ENCODE results near the gene FLNA.

FLNA gene

DNA sequence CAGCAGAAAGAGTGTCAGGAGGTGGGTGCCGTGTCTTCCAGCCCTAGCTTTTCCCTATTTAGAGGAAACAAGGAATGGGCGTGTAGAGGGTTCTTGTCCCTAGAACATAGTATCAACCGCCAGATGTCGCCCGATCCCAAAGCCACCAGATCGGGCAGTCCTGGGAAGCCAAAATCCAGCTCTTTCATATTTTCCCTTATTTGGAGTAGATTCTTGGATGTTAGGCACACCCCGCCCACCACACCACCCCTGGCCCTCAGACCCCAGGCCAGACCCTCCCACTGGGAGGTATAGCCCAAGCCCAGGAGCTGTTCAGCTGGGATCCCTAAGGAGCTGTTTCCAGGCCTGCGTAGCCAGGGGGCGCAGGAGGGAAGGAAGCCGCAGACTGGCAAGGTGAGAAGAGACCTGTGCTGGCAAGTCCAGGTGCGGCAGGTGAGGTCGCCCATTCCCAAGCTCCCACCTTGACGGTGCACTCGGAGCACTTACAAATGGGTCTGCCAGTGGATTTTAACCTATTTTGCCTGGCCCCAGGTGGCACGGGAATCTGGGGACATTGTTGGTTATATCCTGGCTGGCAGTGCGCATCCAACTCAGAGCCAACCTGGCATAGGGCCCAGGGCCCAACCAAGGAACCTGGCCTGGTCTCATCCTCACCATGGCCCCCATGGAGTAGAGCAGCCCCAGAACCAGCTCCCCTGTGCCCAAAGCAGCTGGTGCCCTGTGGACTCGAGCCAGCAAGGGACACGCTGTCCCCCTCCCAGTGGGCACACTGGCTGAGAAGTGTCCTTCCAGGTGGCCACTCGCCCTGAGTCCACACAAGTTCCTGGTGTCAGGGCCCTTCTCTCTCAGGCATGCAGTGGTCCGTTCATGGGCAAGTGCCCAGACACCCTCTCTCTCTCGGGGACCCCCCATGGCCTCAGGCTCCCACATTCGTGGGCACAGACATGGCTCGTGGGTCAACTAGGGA is 811 bp downstream of the FLNA start:
- peak; percentile 87 for DNase-seq

DNA sequence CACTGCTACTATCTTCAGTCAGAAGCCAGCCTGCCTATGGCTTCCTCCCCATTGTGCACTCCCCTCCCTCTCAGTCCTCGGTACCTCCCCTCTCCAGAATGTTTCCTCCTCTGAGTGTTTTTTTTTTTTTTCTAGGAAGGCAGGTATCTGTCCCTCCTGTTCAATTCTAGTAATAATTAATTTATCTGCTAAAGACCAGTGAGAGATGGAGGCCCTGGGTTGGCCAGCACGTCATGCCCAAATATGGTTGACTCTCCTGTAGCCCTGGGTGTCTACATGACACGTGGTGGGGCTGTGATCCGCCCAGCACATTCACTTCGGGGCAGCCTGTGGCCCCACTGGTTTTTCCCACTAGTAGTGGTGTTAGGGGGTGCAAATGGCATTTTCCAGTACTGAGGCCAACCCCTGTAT is 1.8 kb downstream of the FLNA start:
- DNase-seq = peak; percentile 68

DNA sequence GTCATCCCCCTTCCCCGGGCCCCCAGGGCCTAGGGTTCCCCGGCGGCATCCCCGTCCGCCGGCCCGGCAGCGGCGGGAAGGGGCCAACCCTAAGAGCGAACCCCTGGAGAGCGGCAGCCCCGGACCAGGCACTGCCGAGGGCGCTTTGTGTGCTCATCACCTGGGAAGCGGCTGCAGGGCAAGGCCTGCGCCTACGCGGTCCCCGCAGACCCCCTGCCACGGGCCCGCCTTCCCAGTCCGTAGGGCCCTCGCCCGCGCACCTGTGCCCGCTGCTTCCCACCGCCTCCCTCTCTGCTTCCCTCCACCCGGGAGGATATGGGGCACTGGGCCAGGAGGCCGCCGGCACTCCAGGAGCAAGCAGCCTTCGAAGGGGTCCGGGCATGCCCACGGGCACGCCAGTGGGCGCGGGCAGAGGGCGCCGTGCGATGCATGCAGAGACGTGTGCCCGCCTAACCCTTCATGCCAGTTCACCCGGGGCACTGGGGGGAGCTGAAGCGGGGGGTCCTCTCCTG is 2.6 kb downstream of the FLNA start:
- no peak for DNase-seq

DNA sequence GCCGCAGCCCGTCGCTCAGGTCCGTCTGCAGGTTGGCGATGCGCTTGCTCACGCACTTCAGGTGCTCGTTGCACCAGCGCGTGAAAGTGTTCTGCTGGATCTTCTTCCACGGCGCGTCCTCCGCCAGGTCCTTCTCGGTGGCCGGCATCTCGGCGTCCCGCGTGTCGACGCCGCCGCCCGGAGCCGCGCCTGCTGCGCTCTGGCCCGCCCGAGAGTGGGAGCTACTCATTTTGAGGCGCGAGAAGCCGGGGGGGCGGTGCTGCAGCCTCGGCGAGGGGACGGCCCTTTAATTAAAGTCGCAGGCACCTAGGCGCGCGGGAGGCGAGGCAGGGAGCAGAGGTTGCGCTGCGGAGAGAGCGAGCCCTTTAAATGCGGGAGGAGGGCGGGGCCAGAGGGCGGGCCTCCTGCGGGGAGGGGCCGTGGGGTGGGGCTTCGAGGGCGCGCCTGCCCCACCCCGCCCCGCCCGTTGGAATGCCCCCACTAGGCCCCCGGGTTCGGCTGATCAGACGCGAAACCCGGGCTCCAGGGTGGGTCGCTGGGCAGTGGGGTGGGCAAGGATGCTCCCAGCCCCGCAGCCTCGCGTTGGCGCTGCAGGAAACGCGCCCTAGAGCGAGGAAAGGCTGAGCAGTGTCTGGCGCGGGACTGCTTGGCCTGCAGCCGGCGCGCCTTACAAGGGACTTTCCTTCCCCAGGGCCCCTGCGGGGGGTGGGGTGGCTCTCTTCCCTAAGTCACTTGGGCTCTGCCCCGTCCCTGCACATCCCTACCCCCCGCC is 3.2 kb downstream of the FLNA start:
- DNase-seq = peak; percentile 92

DNA sequence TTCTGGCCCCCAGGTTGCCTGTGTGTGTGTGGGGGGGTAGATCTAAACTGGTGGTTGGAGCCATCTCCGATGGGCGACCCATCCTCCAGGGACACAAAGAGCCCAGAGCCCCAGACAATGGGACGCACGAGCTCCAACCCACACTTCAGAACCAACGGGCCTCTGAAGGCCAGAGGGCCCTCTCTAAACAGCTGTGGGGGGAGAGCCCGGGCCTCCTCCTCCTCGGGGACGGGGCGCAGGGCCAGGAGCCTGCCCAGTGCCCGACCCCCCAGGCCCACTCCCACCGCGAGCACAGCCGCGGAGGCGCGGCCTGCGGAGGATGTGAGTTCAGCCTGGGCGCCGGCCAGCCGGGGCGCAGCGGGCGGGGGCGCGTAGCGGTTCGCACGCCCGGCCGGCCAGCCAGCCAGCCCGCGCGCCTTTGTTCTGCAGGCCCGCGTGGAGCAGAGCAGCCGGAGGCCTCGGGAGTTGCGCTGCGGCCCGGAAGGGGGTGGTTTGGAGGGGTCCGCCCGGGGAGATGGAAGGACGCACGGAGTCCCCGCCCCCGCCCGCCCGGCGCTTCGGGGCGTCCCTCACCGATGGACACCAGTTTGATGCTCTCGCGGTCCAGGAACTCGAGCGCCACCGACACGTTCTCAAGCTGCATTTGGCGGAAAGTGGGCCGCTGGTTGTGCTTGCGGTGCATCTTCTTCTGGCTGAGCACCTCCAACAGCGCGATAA is 4.0 kb downstream of the FLNA start:
- DNase-seq = no peak

DNA sequence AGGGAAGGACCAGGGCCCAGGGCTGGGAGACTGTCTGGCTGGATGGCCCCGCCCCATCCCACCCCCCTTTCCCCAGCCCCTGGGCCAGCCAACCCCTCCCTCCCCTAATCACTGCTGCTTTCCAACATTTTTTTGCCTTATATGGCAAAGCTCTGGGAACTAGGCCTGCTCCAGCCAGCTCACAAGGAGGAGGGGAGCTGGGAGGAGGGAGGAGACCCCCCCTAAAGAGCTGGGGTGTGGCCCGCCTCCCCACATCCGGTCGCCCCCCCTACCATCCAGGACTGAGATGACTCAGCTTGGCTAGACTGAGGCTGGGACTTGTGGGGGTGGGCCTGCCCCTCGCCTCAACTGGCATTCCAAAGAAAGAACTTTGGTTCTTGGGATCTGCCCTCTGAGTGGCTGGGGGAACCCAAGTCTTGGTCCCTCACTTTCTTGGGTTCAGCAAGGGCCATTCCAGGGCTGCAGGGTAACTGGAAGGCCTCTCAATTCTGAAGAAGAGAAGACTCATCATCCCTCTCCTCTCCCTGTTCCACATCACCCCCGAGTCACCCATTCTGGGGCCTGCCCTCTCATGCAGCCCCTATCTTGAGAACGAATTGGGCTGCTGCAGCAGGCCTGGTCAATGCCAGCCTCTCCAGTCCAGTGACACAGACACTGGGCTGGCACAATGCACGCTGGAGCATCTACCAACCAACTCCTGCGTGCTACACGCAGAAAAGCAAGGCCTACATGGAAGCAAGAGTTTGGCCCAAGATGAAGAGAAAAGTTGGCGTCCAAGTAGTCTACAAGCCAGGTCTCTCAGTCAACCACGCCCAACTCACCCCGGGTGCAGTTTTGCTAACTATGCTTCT is 4.8 kb downstream of the FLNA start:
- peak; percentile 94 for DNase-seq

DNA sequence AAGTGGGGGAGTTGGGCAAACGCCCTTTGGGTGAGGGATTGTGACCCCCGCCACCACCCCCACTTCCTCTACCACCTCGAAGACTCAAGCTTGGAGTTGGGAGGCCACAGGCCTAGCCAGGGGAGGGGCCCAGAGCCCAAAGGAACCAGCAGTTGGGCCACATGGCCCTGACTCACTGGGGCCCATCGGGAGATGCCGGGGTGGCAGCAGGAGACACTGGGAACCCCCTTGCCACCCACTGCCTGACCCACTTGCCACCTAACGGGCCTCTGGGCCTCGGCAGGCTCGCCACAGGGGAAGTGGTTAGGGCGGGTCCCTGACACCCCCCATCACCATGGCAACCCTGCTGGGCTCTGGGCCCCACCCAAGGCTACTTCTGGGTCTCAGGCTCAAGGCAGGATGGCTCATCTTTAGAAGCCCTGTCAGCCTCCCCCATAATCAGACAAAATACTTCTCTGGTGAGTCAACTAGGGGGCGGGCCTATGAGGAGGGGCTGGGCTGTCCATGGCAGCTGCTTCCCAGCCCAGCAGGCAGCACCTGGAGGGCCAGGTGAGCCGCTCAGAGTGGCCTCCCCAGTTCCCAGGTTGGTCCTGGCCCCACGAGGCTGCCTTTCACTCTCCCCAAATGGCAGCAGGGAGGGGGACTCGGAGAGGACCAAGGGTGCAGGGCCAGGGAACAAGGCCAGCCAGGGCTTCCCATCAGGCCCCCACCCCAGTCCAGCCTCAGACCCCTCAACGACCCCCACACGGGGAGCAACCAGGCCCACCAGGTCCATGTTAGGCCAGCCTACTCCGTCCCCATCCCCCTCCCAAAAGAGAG is 5.6 kb downstream of the FLNA start:
- DNase-seq = peak; percentile 94

DNA sequence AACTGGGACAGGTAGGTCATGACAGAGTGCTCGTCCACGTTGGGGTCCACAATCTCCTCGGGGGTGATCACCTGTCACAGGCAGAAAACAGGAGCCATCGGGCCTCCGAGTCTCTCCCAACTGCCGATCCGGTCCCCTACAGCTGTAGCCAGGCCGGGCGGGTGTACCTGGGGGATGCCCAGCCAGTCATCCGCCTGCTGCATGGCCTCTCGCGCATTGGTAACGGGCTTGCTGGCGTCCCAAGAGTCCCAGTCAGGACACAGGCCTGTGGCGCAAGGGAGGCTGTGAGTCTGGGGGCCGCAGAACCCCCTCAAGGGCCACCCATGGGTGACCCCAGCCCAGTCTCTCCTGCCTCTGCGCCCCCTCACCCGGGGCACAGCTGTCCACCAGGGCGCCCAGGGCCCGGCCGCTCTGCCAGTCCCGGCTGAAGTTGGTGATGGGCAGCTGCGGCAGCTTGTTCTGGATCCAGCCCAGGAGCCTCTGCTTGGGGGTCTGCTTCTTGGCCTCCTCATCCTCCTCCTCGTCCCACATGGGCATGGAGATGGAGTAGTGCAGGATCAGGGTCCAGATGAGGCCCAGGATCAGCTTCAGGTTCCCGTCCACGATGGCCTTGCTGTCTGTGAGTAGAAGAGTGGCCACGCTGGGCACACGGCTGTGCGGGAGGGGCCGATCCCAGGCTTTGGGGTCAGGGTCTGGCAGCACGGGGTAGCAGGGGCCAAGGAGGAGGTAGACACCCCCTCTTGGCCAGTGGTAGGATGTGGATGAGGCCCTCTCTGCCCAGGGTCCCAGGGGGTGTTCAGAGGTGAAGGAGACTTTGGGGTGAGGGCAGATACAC is 6.7 kb downstream of the FLNA start:
- DNase-seq = no peak

DNA sequence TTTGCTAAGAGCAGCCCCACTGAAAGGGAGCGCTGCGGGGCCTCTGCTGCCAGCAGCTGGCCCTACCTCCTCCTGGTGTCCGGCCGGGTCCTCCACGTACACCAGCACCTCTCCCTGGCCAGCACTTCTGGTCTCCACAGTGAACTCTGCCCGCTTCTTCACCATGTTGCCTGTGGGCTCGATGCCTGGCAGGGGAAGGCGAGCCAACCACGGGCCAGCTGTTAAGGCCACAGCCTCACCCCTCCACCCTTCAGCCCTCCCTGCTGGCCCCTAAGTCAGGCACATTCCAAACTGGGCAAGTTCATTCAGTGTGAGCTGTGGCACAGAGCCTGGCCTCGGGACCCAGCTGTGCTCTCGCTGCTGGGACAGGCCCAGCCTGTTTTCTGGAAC is 7.8 kb downstream of the FLNA start:
- no peak for DNase-seq

DNA sequence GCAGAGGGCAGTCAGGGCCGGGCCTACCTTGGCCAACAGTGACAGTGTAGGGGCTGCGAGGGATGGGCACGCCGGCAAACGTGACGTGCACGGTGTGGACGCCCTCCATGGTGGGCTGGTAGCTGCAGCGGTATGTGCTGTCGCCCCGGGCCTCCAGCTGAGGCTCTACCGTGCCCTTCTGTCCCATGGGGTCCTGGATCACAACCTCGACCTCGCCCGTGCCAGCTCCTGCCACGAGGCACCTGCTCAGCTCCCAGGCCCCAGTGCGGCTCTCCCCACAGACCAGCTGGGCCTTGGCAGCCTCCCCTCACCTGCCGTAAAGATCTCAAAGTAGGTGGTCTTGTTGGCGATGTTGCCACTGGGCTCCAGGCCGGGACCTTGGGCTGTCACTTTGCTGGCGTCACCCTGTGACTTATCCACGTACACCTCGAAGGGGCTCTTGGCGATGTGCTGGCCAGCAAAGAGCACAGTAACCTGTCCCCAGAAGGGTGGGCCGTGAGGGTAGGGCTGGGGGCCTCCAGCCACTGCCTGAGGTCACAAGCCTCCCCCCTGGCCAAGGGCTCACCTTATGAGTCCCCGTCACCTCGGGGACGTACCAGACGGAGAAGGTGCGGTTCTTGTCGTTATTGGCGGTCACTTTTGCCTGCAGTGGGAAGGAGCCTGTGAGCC is 8.3 kb downstream of the FLNA start:
- no peak for DNase-seq

DNA sequence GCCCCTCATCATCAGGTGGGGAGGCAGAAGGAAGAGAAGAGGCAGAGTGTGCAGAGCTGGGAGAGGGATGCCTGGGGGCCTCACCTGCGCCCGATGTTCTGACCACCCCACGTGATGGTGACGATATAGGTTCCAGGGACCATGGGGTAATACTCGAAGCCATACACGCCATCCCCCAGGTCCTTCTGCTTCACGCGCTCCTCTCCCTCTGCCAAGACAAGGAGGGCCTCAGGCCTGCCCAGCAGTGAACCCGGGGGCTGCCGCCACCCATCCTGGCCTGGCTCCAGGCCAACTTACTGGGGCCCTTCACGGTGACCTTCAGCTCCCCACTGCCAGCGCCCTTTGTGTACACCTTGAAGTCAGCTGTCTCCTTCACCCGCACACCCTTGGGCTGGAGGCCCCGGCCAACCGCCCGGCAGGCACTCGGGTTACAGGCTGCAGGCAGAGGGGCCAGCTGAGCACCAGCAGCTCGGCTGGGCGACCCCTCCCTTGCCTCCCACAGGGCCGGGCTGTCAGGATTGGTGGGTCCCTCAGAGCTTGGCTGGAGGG is 9.3 kb downstream of the FLNA start:
- DNase-seq = no peak

DNA sequence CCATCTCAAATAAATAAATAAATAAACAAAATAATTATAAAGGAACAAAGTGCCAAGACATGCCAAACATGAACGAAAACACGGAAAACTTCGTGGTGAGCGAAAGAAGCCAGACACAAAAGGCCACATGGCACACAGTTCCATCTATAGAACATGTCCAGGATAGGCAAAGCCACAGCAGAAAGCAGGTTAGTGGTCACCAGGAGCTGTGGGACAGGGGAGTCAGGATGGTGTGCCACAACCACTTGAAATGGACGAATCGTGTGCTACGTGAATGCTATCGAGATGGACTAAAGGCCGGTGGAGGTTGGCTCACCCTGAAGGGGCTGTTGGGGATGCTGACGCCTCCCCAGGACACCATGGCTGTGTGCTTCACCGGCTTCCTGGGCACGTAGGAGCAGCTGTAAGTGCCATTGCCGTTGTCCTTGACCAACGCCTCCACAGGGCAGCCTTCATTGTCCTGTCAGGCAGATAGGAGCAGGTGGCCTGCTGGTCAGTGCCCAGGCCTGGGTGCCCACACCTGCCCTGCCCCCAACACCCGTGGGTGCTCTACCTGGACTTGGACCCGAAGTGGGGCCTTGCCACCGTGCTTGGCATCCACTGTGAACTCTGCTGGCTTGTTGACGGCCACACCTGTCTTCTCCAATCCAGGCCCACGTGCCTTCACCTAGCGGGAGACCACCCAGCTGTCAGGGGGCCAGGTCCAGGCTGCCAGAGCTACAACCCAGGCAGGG is 10.6 kb downstream of the FLNA start:
- DNase-seq = no peak

DNA sequence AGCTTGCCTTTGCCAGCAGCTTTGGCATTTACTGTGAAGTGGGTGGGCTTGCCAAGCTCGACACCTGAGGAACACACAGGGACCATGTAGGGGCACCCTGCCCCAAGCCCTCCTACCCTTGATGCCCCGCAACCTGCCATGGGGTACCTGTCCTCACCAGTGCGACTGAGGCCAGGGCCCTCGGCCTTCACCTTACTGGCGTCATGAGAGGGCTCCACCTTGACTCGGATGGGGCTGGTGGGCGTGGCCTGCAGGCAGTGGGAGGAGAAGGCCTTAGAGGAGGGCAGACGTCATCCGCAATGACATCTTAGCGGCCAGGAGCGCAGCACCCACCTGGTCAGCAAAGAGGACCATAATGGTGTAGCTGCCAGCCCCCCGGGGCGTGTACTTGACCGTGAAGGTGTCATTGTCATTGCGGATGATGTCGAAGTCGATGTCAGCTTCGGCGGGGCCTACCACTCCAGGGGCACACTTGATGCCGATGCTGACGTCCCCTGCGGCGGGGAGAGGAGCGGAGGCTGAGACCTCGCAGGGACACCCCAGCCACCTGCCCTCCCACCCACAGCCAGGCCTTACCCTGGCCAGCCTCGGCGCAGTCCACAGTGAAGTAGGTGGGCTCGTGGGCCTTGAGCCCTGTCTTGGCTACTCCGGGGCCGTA is 12.2 kb downstream of the FLNA start:
- no peak for DNase-seq

DNA sequence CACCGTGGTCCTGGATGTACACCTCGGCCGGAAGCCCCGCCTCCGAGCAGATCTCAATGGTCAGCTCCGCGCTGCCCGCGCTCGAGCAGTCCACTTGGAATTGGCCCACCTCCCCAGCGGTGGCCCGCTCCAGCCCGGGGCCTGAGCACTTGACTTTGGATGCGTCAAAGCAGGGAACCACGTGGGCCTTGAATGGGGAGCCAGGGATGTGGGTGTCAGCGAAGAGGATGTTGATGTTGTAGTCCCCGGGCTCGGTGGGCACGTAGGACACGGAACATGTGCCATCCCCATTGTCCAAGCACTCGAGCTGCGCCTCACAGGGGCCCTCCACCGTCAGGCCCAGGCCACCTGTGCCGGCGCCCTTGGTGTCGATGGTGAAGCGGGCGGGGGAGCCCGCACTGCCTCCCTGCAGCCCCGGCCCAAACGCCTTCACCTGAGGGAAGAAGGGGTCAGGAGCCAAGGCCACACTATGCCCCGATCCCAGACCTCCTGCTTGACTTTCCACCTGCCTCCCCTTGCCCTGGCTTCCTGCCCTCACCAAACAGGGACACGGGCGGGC is 14.2 kb downstream of the FLNA start:
- no peak for DNase-seq

DNA sequence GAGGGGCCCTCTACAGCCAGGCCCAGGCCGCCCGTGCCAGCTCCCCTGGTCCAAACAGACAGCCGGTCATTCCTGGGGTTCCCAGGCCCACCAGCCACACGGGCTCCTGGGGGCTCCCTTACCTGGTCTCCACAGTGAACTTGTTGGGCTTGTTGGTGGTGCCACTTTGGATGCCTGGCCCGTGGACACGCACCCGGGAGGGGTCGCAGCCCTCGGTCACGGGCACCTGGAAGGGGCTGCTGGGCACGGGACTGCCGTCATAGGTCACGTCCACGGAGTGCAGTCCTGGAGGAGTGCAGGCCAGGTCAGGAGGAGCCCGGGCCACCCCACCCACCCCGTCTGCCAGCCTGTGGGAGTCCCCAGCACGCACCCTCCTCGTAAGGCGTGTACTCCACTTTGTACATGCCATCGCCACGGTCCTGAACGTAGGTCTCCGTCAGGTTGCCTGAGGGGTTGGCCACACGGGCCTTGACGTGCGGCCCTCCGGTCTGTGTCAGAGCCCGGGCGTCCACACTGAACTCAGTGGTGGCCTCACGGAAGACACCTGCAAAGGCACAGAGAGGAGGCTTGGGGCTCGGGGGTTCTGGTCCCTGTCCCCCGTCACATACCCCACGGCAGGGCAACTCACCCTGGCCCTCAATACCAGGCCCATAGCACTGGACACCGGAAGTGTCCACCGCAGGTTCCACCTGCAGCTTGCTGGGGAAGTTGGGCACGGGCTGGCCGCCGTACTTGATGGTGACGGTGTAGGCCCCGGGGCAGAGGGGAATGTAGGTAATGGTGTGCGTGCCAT is 14.9 kb downstream of the FLNA start:
- no peak for DNase-seq

DNA sequence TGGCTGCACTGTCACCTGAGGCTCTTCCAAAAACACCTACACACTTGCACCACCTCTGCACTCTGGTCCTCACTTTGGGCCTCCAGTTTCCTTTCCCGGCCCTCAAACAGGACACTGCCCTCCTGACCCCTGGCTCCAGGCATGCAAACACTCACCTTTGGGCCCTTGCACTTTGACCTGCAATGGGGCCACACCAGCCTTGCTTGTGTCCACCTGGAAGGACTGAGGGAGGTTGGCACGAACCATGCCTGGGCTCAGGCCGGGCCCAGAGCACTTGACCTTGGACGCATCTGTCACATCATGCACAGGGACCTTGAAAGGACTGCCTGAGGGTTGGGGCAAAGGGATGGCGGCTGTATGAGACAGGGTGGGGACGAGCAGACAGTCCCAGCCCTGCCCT is 15.6 kb downstream of the FLNA start:
- DNase-seq = no peak

DNA sequence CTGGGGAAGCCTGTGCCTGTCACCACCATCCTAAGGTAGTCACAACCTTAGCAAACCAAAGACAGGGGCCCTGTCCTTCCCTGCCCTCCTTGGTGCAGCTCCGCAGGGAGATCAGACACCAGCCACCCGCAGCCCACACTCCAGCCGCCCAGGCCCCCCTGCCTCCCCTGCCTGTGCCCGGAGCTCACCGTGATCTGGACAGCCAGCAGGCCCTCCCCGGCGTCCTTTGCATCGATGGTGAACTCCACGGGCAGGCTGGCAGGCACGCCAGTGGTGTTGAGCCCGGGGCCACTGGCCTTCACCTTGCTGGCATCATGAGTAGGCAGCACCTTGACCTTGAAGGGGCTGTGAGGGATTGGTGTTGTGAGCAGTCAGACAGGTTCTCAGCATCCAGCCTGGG is 16.4 kb downstream of the FLNA start:
- DNase-seq = no peak

All from EL (cell line).